ENCODE measurements around the gene XYLT2. TPM values are rescaled to one million over a fixed set of nuclear protein-coding genes. Genes with fewer than 3 reads are reported as not detected.

The XYLT2 gene
- total RNA-seq, 1 donor from 2014 or later = 12.2 TPM

GRCh38 chr17:50308666-50309065 is 37.3 kb upstream of the XYLT2 start:
- H3K4me1 Mint-ChIP-seq = peaks cover 29% of the 10 kb centered on the region
- Histone ChIP-seq H3F3A (ENCODE audit: low read depth) (no peaks in the 10 kb centered on the region), H3K9me3 (ENCODE audit: low read depth) (no peaks in the 10 kb centered on the region), H3K27ac (no peak overlapping the region), H4K20me1 (ENCODE audit: low read depth) (no peaks in the 10 kb centered on the region), H3K9ac (no peak overlapping the region), H3K27me3 (no peaks in the 10 kb centered on the region), H3K79me2 (ENCODE audit: low read depth) (no peaks in the 10 kb centered on the region), H2AFZ (replicated peaks) (no peak overlapping the region), H3K4me2 (no peak overlapping the region), H3K4me3 (no peak overlapping the region), H3K36me3 (no peaks in the 10 kb centered on the region), H3K4me1 (no peaks in the 10 kb centered on the region)
- H3K27me3 Mint-ChIP-seq (ENCODE audit: insufficient read depth, low read depth) = no peaks in the 10 kb centered on the region
- H3K9me3 Mint-ChIP-seq = peaks cover 2% of the 10 kb centered on the region
- TF ChIP-seq CTCF (IDR thresholded peaks at IDR 0.05) = no peak
- TF ChIP-seq EZH2phosphoT487 (IDR thresholded peaks at IDR 0.05) = no peak
- TF ChIP-seq EZH2 (IDR thresholded peaks at IDR 0.05) = no peak
- no peaks in the 10 kb centered on the region for H3K36me3 Mint-ChIP-seq
- H3K4me3 Mint-ChIP-seq = no peak overlapping the region
- no peak overlapping the region for H3K27ac Mint-ChIP-seq
- no peak for DNase-seq (ENCODE audit: low spot score)

GRCh38 chr17:50310455-50311111 is 35.3 kb upstream of the XYLT2 start:
- Histone ChIP-seq H3K4me3 (no peak overlapping the region), H3K27me3 (no peaks in the 10 kb centered on the region), H4K20me1 (ENCODE audit: low read depth) (no peaks in the 10 kb centered on the region), H3K27ac (no peak overlapping the region), H3K9me3 (ENCODE audit: low read depth) (no peaks in the 10 kb centered on the region), H3K79me2 (ENCODE audit: low read depth) (no peaks in the 10 kb centered on the region), H2AFZ (replicated peaks) (no peak overlapping the region), H3K36me3 (no peaks in the 10 kb centered on the region), H3F3A (ENCODE audit: low read depth) (no peaks in the 10 kb centered on the region), H3K9ac (no peak overlapping the region), H3K4me2 (no peak overlapping the region), H3K4me1 (no peaks in the 10 kb centered on the region)
- Mint-ChIP-seq H3K27ac (no peak overlapping the region), H3K4me1 (peaks cover 17% of the 10 kb centered on the region), H3K27me3 (ENCODE audit: insufficient read depth, low read depth) (peaks cover 4% of the 10 kb centered on the region), H3K9me3 (peaks cover 2% of the 10 kb centered on the region), H3K4me3 (no peak overlapping the region), H3K36me3 (no peaks in the 10 kb centered on the region)
- no peak for DNase-seq (ENCODE audit: low spot score)
- TF ChIP-seq EZH2 (IDR thresholded peaks at IDR 0.05) (no peak), EZH2phosphoT487 (IDR thresholded peaks at IDR 0.05) (no peak), CTCF (IDR thresholded peaks at IDR 0.05) (no peak)

GRCh38 chr17:50311112-50311460 is 34.8 kb upstream of the XYLT2 start:
- no peak overlapping the region for H2AFZ ChIP-seq (replicated peaks)
- peaks cover 17% of the 10 kb centered on the region for H3K4me1 Mint-ChIP-seq
- no peaks in the 10 kb centered on the region for H3K36me3 ChIP-seq
- H3K4me3 ChIP-seq = no peak overlapping the region
- no peaks in the 10 kb centered on the region for H3K27me3 ChIP-seq
- no peak overlapping the region for H3K4me3 Mint-ChIP-seq
- no peaks in the 10 kb centered on the region for H3K9me3 ChIP-seq (ENCODE audit: low read depth)
- H3K27ac Mint-ChIP-seq = no peak overlapping the region
- H3K36me3 Mint-ChIP-seq = no peaks in the 10 kb centered on the region
- DNase-seq (ENCODE audit: low spot score) = no peak
- H3K27me3 Mint-ChIP-seq (ENCODE audit: insufficient read depth, low read depth) = peaks cover 4% of the 10 kb centered on the region
- no peaks in the 10 kb centered on the region for H4K20me1 ChIP-seq (ENCODE audit: low read depth)
- H3F3A ChIP-seq (ENCODE audit: low read depth) = no peaks in the 10 kb centered on the region
- no peak for TF ChIP-seq EZH2phosphoT487 (IDR thresholded peaks at IDR 0.05)
- no peak for TF ChIP-seq EZH2 (IDR thresholded peaks at IDR 0.05)
- no peak for TF ChIP-seq CTCF (IDR thresholded peaks at IDR 0.05)
- no peaks in the 10 kb centered on the region for H3K79me2 ChIP-seq (ENCODE audit: low read depth)
- H3K27ac ChIP-seq = no peak overlapping the region
- H3K4me2 ChIP-seq = no peak overlapping the region
- no peak overlapping the region for H3K9ac ChIP-seq
- no peaks in the 10 kb centered on the region for H3K4me1 ChIP-seq
- H3K9me3 Mint-ChIP-seq = peaks cover 2% of the 10 kb centered on the region
